HG03159 (cell line): ENCODE results near the gene ANKFN1.

Source experiments
- ATAC-seq: cut with Tn5 transposase; IDR thresholded peaks from one replicate; pipeline ENCODE4 v1.9.1; 2021; ENCODE audit warnings: mild to moderate bottlenecking, moderate library complexity; ENCODE audit not compliant: unreplicated experiment

Gene ANKFN1

DNA sequence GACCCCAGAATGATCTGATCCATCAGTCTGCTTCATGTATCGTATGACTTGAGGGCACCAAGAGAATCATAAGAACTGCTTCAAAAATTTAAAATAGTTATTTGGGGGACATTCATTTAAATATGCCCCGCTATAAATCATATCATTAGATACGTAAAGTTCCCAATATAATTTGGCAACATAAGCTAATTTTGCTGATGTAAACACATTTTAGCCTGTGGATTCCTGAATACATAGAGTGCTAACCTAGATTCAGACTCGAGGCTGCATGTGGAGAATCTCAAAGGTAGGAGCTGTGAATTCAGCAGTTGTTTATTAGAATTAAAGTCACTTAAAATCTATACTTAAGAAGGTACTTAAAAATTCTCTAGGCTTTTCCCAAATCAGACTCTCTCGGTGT is 24.9 kb downstream of the ANKFN1 start:
- no peak for ATAC-seq

DNA sequence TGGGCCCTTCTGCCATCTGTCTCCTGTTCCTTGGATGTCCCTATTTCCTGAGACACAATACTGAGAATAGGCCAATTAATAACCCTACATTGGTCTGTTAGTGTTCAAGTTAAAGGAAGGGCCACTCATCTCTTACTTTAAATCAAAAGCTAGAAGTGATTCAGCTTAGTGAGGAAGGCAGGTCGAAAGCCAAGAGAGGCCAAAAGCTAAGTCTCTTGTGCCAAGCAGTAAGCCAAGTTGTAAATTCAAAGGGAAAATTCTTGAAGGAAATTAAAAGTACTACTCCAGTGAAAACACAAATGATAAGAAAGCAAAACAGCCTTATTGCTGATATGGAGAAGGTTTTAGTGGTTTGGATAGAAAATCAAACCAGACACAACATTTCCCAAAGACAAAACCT is 28.8 kb downstream of the ANKFN1 start:
- no peak for ATAC-seq

DNA sequence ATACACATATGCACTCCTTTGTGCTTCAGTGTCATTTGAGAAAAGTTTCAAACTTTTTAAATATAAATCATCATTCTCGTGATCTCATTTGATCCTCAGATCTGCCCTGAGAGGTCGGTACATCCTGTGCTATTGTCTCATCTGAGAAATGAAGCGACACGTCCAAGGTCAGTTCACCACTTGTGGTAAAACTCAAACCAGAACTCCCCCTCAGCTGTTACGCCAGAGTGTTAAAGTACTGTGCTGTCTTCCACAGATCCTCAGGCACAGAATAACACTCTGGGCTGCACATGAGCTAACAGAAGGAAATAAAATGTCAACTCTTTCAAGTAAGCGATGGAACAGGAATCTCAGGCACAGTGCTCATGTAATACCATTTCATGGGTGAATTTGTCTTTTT is 31.4 kb downstream of the ANKFN1 start:
- no peak for ATAC-seq

DNA sequence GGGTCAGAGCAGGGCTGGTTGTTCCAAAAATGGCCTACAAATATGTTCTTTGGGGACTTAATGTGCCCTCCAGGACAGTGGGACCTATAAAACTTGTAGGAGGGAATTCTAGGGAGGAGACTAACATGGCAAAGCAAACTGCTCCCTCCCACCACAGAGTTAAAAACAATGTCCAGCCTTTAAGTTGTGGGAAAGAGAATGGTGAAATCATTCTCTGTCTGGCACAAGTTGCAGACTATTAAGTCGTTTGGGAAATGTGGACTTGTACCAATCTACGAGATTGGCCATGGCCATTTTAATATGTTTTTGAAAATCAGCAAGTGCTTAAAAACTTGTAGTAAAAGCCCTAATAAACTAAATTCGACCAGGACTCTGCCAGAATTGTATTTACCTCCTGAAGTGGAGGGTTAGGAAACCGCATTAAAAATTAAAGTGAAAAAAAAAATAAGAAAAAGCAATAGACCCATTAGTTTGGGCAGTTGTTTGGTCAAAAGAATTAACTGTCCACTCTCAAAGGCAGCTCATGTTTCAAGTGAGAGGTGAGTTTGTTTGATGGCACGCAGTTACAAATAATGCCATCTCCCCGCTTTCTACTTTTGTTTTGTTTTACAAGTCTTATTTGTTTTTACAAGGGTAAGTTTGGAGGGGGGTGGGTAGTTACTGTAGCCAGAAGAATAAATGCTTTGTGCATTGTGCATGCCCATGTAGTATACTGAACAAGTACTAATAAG is 32.4 kb downstream of the ANKFN1 start:
- no peak for ATAC-seq

DNA sequence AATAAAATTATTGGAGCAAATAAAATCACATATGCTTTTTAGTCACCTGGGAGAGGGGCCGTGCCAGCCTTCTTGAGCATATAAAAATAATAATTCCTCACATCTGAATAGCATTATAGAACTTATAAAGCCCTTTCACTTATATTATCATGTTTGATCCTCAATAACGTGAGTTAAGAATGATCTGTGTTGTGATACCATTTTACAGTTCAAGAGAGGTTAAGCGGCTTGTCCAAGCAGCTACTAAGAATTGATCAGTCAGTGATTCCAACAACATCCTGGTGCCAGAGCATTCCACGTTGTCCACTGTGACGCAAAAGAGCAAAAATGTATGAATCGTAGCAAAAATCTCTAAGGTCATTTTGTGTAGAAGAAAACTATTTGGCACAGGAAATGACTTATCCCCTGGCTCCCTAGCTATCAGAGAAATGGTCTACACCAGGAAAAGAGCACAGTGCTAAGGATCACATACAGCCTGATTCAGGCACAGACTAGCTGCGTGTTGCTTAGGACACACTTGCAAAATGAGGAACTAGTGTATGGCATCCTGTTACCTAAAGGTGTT is 33.0 kb downstream of the ANKFN1 start:
- ATAC-seq = no peak

DNA sequence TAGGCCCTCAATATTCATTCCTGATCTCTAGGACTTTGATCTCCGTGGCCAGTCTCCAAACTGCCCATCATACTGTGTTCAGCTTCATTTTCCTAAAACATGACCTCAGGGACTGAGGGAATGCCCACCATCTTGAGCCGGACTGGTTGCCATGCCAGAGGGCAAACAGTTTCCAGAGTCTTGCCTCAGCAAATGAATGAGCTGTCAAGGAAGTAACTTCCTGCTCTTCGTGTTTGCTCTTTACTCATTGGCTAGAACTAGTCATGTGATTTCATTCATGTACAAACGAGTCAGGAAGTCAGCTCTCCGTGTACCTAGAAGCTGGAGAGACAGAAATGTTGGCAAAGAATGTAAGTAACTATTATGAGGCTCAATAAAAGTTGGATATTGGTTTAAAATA is 50.2 kb downstream of the ANKFN1 start:
- ATAC-seq = no peak

DNA sequence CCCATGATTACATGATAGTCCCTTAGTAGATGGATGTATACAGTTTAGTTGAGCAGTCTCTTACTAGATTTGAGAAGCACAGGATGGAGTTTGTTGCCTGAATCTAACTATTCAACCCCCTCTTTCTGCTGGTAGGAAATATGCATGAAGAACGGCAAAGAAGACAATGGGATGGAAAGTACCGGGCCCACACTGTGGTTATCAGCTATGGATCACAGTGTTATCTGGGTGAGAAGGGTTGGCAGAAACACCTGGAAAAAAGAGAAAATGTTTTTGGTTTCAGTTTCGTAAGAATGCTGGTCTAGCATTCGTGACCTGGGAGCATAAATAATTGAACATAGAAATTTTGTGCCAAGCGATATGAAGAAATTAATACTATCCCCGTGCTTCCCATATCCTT is 53.1 kb downstream of the ANKFN1 start:
- ATAC-seq = no peak

DNA sequence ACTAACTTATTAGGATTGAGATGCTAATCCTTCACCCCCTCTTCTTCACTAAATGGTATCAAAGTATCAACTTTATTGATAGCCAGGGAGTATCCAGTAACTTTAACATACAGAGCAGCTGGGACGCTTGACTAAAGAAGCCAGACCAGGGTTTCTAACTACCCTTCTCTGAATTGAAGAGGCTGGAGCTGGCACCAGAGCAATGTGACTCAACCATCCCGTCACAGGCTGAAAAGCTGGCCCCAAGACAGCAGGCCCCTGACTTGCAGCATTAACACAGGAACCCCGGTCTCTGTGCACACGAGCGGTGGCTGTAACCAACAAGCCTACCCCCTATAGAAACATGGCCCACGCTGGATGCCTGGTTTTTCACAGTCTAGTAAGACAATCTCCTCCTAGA is 59.8 kb downstream of the ANKFN1 start:
- no peak for ATAC-seq

DNA sequence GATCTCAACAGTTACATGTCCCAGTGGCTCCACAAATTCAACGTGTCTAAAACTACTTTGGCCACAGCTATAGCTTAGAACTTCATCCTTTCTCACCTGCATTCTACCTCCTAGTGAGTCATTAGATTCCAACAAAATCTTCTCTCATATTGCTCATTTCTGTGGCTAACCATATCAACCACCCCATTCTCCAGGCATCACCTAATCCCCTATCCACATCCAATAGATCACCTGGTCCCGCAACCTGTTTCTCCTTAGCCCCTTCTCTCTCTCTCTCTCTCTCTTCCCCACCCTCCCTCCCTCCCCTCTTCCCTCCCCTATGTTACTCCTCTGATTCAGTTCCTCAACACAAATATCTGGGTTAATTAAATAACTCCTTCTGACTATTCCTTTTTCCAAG is 64.6 kb downstream of the ANKFN1 start:
- ATAC-seq = no peak

DNA sequence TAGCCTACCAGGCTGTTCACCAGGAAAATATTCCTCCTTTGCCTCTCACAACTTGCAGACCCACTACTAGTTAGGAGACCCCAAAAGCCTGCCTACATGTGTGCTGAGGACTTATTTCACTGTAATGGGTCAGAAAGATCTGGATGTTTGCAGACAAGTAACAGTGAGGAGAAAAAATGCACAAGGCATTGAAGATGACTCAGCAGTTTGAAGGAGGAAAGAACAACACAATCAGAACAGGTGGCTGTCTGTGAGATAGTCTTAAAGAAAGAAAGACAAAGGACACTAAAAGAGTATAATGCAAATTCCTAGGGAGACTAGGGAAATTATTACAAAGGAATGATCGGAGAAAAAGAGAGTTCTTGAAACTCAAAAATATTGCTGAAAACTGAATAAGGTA is 69.0 kb downstream of the ANKFN1 start:
- no peak for ATAC-seq

DNA sequence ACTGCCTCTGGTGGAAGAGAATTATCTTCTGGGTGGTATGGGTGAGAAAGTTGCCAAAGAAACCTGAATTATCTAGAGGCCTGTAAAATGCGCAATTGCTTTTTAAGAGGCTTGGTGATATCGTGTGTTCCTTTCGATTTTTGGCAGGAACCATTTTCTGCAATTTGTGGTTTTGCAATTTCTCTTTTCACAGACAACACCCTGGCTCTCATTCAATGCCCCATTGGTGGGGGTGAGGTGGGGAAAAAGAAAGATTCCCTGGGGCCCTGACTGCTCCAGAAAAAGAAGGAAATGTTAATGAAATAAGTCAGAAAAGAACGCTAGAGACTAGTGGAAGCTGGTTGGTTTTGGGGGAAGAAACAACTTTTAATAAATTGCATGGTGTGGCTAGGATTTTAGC is 77.4 kb downstream of the ANKFN1 start:
- ATAC-seq = no peak

DNA sequence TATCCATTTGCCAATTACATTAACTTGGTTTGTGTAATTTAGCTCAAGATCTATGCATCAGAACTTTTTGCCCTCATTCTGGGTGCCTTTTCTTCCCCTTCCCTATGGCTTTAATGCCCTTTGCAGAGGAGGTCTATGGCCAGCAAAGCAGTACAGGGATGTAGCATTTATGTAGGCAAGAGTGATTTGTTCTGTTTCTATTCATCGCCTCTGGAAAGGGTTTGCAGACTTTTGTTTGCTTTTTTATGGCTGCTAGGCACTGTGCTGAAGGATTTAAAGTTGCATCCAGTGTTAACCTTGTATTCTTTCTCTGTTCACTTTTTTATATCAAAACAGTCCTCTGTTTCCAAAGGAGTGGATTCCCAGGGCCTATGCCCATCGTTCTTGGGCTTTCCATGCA is 78.0 kb downstream of the ANKFN1 start:
- ATAC-seq = no peak

DNA sequence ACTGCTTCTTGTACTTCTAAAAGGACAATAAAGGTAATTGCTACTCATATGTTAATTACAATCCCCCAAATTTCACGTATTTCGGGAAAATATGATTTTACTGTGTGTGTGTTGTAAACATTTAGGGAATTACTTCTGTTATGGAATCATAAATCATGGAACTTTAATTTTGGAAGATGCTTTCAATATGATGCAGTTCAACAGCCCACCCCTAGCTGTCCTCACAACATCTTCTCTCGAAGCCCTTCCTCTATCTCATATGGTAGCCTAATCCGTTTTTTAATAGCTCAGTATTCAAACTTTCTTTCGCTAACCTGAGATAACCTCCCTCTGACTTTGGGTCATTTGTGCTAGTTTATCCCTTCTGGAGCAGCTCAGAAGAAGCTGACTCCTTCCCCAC is 78.4 kb downstream of the ANKFN1 start:
- no peak for ATAC-seq

DNA sequence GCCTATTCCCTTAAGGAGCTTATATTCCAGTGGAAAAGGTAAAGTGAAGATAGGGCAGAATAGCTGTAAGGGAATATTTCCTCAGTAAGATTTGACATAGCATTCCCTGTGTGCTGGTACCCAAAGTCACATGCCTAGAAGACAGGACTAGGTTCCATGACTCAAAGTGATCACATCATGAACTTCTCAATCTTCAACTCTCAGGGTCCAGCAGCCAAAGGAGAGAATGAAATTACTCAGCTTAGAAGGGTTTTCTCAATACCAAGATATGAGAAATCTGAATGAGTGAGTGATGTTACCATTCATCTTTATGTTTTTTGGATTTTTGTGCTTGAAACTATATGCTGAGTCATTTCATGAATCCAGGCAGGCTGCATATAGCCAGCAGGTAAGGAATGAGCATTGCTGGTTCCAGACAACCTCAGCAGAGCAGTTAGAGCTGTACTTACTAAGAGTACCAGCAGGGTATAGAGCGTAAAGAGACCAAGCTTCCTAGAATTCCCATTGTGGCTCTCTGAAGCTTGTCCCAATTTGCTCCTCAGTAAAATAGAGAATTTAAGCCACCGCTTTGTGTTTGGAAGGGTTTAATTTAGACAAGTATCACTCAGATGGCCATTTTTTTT is 91.1 kb downstream of the ANKFN1 start:
- no peak for ATAC-seq

DNA sequence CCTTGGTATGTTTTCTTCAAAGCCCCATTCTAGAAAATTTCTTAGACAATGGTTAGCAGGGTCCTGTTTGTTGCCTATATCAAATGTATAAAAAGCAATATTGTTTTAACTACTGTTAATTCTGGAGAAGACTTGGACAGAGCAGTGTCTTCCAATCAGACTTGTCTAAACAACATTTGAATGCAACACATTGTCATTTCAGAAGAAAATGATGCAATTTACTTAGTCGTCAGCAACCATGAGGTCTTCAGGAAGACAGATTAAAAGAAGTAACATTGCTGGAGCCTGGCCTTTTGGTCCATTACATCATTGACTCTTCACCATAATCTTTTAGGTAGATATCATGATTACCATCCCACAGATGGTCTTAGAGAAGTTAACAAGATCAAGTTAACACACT is 94.5 kb downstream of the ANKFN1 start:
- ATAC-seq = no peak

DNA sequence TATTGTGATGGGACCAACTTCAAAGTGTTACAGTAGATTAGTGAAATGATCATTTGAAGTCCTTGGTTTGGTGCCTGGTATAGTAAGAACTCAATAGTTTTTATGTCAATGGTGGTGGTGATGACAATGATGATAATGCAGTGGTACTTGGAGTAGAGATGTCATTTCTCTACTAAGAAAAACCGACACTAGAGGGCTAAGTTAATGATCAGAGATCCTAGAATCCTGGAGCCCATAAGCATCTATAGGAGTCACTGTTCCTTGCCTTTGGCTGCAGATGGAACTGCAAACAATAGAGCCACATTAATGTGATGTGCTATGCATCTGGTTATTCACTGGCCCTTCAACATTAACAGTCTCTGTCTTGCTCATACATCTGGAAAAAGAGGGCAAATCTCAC is 103.8 kb downstream of the ANKFN1 start:
- no peak for ATAC-seq

DNA sequence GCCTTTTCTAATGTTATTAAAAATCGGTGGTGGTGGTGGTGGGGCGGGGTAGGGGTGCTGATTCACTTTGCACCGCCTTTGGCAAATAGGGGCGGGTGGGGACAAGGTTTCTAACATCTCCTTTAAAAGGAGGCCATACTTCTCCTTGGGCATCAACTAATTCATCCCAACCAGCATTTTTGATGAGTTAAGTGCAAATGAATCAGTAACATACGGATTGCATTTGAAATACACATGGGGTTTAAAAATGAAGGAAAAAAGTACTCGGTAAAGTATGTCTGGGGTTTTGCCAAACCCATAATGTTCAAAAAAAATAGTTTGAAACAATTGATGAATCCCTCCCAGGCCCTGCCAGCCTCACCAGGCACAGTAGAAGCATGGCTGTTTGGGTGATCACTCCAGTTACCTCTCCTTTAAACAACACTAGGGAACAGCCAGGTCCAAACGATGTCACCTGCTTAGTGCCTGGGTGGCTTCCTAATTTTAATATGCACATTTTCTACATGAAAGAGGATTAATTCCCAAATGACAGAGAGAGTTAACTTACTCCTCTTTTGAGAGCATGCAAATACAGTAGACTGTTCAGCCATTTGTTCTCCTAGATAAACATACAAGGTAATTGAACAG is 107.2 kb downstream of the ANKFN1 start:
- no peak for ATAC-seq

DNA sequence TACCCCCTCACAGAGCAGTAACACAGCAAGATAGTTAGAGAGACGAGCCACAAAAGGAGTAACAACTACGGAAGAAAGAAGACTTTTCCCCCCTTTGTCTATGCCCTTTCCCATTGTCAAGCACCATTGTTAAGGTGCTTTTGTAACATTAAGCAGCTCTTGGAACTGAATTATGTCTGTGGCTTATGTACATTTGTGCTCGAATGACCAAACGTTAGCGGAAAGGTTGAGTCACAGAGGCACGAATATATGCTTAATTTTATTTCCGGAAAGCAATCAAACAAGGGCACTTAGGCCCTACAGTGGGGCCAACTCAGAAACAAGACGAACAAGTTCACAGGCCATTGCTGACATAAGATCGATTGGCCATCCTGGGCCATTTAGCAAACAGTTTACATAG is 109.5 kb downstream of the ANKFN1 start:
- no peak for ATAC-seq

DNA sequence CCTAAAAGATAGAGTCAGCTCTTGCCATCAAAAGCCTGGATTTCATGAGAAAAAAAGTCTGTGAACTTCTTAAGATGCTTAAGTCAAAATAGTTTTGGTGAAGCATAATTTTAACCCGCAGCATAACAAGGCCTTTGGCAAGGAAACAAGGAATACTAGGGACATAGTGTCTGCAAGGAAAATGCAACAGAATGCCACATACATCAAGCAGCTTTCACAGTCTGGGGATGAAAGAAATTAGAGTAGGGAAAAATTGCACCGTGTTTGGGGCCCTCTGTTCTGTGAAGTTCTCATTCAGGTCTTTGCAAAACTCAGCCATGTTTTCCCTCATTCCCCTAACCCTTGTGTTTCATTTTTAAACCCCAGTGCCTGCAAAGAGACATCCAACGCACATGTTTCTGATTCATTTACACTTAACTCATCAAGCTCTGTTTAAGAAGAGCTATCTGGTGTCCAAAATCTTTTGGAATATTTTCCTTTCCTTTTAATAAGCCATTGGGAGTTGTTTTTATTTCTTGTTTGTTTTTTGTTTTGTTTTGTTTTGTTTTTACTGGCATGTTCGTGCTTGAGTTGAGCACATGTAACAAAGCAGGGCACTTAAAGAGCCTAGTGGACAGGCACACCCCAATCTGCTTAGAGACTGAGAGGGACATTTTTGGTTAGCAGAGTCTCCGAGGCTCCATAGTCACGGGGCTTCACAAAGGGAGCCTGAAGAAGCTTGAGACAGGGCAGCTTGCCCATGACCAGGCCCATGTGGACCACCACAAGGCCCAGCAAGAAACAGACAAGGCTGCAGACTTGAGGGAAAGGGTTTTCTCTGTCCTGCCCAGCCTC is 116.5 kb downstream of the ANKFN1 start:
- ATAC-seq = no peak

DNA sequence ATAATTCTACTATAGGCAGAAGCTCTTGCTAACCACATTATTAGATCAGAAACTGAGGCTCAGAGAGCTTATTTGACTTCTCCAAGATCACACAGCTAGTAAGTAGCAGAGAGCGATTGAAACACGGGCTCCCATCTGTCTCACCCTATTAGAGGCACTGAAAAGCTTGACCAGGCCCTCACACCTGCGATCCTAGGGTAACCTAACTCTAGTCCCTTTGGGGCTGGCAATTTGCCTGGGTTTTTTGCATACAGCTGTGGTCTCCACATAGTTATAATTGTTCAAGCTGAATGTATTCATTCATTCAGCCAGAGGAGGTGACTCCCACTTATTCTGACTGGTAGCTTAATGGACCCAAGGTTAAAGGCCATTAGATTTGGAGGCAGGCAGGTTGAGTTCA is 121.2 kb downstream of the ANKFN1 start:
- no peak for ATAC-seq

DNA sequence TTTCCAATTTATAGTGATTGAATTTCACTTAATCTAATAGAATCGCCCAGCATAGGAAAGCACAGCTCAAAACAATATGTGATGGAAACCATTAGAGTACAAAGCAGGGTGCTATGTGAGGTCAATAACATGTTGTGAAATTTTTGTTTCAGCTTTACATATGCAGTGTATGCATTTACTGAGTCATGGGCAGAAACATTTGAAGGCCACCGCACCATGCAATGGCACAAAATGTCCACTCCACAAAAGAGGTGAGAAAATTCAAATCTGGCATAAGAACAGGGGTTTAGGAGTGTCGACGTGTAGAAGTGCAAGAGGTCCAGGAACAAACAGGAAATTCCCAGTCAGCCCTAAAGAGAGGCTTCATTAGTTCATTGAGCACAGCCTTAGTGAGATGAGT is 131.2 kb downstream of the ANKFN1 start:
- no peak for ATAC-seq
